ENCODE data around the gene VPS37B. TPM values are rescaled to one million over a fixed set of nuclear protein-coding genes. Genes with fewer than 3 reads are reported as not detected.

VPS37B gene
- total and polyA plus RNA-seq, 8 donors, result 13.4 to 105 (median 47.8) TPM

DNA sequence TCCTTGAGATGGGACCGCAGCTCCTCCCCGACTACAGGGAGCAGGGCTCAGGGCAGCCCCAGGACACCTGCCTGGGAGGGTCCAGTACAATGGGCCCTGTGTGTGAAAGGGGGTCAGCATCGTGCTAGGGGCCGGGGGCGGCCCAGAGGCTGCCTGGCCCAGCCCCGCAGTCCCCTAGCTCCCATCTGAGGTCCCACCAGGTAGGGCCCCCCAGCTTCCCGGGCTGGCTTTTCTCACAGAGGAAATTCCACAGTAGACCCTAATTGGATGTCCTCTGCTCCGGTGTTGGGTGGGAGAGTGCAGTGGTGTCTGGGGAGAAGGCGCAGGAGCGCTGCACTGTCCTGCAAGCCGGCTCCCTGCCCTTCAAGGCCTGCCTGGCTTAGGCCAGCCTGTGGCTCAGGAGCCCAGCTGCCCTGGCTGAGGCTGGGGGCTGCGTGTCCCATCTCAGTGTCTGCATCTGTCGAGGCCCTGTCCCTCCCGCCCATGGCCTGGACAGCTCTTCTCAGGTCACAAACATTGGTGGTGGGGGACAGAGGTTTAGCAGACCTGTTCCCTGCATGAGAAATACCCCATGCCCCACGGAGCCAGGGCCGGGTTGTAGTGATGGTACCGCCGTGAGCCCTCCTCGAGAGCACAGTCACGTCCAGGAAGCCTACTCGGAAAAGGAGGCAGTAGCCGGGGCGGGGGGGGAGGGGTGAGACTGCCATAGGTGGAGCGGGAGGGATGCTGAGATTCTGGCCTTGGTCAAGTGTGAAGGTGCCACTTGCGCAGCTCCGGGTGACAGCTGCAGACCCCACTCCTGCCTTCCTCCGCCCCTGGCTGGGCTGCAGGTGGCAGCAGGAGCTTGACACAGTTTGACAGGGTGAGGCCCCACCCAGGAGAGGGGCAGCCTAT is 49.1 kb downstream of the VPS37B start:
- Histone ChIP-seq H3K9me3 (no peaks in the 10 kb centered on the region), H3K36me3 (peaks cover 3 to 47% (median 33%) of the 10 kb centered on the region in 4 donors), H3K27me3 (no peaks in the 10 kb centered on the region), H3K4me1 (peaks cover 41 to 58% (median 53%) of the 10 kb centered on the region in 4 donors), H3K27ac (peak overlapping the region in 1 of 5 donors; percentile 26), H3K4me3 (no peak overlapping the region)
- TF ChIP-seq POLR2AphosphoS5 (IDR thresholded peaks at IDR 0.05), result no peak
- TF ChIP-seq, protein P1, sequence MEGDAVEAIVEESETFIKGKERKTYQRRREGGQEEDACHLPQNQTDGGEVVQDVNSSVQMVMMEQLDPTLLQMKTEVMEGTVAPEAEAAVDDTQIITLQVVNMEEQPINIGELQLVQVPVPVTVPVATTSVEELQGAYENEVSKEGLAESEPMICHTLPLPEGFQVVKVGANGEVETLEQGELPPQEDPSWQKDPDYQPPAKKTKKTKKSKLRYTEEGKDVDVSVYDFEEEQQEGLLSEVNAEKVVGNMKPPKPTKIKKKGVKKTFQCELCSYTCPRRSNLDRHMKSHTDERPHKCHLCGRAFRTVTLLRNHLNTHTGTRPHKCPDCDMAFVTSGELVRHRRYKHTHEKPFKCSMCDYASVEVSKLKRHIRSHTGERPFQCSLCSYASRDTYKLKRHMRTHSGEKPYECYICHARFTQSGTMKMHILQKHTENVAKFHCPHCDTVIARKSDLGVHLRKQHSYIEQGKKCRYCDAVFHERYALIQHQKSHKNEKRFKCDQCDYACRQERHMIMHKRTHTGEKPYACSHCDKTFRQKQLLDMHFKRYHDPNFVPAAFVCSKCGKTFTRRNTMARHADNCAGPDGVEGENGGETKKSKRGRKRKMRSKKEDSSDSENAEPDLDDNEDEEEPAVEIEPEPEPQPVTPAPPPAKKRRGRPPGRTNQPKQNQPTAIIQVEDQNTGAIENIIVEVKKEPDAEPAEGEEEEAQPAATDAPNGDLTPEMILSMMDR (IDR thresholded peaks at IDR 0.05), result no peak
- no peak for TF ChIP-seq POLR2A (IDR thresholded peaks at IDR 0.05)
- TF ChIP-seq EP300 (IDR thresholded peaks at IDR 0.05), result no peak
- DNase-seq, result no peak
- WGBS, 5 donors, result 80 to 87% (median 84%) methylated on average over 16 to 27 of the region's 27 CpGs
- intact Hi-C loops (cut with DNase I; ENCODE audit: low total_unique reads), result no loop called here

DNA sequence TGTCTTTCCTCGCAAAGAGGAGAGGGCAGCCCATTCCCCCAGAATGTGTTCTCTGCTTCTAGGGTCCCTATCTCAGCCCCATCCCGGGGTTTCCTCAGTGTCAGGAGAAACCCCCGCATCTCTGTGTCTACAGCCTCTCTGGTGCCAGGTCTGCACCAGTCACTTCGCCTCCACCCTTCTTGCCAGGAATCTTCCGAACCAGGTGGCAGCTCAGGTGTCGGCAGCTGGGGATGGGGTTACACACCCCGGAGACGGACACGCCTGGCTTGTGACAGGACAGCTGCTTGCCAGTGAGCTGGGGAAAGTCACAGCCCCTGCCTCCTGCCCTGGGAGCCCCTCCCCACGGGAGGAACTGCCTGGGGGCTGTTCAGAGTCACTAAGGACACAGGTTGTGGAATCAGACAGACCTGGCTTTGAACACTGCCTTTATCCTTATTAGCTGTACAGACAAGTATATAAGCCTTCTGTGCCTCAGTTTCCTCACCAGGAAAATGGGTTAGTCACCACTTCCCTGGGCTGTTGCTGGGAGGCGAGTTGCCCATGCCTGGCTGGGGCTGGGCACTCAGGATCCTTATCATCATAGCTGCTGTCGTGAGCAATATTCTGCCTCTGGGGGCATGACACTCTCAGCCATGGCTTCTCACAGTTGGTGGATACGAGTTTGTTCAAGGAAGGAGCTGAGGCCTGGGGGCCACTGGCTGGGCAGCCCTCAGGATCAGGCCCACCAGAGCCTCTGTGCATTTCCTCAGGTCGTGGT is 49.9 kb downstream of the VPS37B start:
- peaks cover 3 to 40% (median 28%) of the 10 kb centered on the region in 4 donors for H3K36me3 ChIP-seq
- no peak for TF ChIP-seq POLR2A (IDR thresholded peaks at IDR 0.05)
- no peak for TF ChIP-seq EP300 (IDR thresholded peaks at IDR 0.05)
- TF ChIP-seq, protein P1 (IDR thresholded peaks at IDR 0.05), result no peak
- no peak for TF ChIP-seq POLR2AphosphoS5 (IDR thresholded peaks at IDR 0.05)
- WGBS, 5 donors, result 50 to 73% (median 57%) methylated on average over 11 to 14 of the region's 14 CpGs
- no peaks in the 10 kb centered on the region for H3K9me3 ChIP-seq
- peaks cover 45 to 63% (median 55%) of the 10 kb centered on the region in 4 donors for H3K4me1 ChIP-seq
- intact Hi-C loops (cut with DNase I; ENCODE audit: low total_unique reads), result no loop called here
- H3K27me3 ChIP-seq, result no peaks in the 10 kb centered on the region
- peak overlapping the region in 2 of 5 donors; percentile 19 to 26 for H3K27ac ChIP-seq
- DNase-seq, result no peak
- no peak overlapping the region for H3K4me3 ChIP-seq

DNA sequence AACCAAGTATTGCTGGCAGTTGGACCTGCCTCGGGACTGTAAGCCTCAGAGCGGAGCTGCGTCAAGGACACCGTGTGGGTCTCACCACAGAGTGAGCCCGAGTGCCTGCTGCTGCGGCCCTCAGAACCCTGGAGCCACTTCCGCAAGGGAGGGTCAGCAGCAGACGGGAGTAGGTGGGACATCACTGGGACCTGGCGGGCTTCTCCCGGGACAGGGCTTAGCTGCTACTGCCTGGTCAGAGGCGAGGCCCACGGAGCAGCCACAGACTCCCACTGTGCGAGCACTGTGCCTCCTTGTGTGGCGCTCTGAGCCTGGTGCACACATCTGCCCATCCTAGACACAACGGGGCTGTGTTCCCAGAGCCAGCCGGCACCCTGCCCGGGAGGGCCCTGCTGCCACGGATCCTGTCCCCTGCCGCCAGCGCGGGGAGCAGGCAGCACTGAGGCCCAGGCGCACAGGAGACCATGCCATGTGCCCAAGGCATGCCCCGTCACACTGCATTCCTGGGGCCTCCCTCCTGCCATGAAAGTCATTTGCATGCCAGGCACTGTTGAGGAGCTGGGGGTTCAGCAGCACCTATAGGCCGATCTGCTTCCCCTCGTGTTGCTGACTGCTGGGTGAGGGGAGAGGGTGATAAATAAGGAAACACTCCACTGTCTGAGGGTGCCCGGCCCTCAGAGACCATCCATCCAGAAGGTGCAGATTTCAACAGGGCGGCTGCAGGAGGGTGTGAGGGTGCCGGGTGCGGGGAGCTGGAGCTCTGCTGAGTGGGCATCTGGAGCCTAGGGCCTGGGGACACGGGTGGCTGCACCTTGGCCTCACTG is 50.7 kb downstream of the VPS37B start:
- 66 to 79% (median 68%) methylated on average over 18 to 30 of the region's 30 CpGs for WGBS, 5 donors
- peaks cover 52 to 70% (median 62%) of the 10 kb centered on the region in 4 donors for H3K4me1 ChIP-seq
- TF ChIP-seq POLR2A (IDR thresholded peaks at IDR 0.05), result no peak
- TF ChIP-seq POLR2AphosphoS5 (IDR thresholded peaks at IDR 0.05), result no peak
- no peak for TF ChIP-seq EP300 (IDR thresholded peaks at IDR 0.05)
- H3K27me3 ChIP-seq, result no peaks in the 10 kb centered on the region
- H3K27ac ChIP-seq, result peak overlapping the region; percentile 0 to 90 (median 26)
- intact Hi-C loops (cut with DNase I; ENCODE audit: low total_unique reads), result no loop called here
- no peak for DNase-seq
- peaks cover 3 to 35% (median 23%) of the 10 kb centered on the region in 4 donors for H3K36me3 ChIP-seq
- H3K9me3 ChIP-seq, result no peaks in the 10 kb centered on the region
- H3K4me3 ChIP-seq, result no peak overlapping the region

DNA sequence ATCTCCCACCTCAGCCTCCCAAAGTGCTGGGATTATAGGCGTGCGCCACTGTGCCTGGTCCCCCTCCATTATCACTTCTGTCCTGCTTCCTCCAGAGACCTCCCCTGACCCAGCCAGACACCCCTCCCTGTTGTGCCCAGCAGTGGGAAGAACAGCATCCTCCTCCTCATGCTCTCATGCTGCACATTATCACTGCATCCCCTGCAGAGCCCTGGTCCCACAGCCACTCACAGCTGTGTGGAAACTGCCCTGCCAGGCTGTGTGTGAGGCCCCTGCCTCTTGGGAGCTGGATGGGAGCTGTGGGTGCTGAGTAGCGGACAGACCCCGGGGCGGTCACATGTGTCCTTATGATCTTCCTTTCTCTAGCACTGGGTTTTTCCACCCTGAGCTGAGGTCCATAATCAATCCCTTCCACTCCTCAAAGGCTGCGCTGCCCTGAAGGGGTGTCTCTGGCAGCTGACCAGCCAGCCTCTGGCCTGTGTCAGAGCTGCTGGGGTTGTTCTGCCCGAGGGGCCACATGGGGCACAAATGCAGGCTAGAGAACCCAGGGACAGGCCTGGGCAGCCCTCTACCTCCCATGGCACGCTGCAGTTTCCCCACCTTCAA is 51.5 kb downstream of the VPS37B start:
- no peak for DNase-seq
- Histone ChIP-seq H3K4me1 (peaks cover 59 to 78% (median 70%) of the 10 kb centered on the region in 4 donors), H3K4me3 (no peak overlapping the region), H3K36me3 (peaks cover 3 to 31% (median 16%) of the 10 kb centered on the region in 4 donors), H3K9me3 (no peaks in the 10 kb centered on the region), H3K27me3 (no peaks in the 10 kb centered on the region), H3K27ac (peak overlapping the region in 4 of 5 donors; percentile 0 to 90 (median 18))
- intact Hi-C loops (cut with DNase I; ENCODE audit: low total_unique reads), result no loop called here
- TF ChIP-seq POLR2A (IDR thresholded peaks at IDR 0.05) (no peak), EP300 (IDR thresholded peaks at IDR 0.05) (no peak), POLR2AphosphoS5 (IDR thresholded peaks at IDR 0.05) (no peak)
- TF ChIP-seq, protein P1 (IDR thresholded peaks at IDR 0.05), result no peak
- 71 to 82% (median 81%) methylated on average over 4 to 8 of the region's 8 CpGs for WGBS, 5 donors

Measured in stomach (tissue), 9 donors.